Trophoblast cell (in vitro differentiated cells and primary cell): ENCODE data around the gene CHAT.
A peak's percentile ranks its signal among the peaks of the same experiment; 100 is the strongest.

Experiments
- DNase-seq, 2 donors: peaks; one replicate each; pipeline ENCODE4 v3.0.0-alpha.2; 2016
- H2AFZ ChIP-seq: 2 replicates; pipeline ENCODE4 v1.6.1; 2013; ENCODE audit warnings: low read length, moderate library complexity, mild to moderate bottlenecking; ENCODE audit not compliant: insufficient read depth, poor library complexity
- H2AK5ac ChIP-seq: 2 replicates; pipeline ENCODE4 v1.6.1; 2013; ENCODE audit warnings: mild to moderate bottlenecking, low read length
- H2BK120ac ChIP-seq: 2 replicates; pipeline ENCODE4 v1.6.1; 2013; ENCODE audit warnings: low read length, mild to moderate bottlenecking, moderate library complexity; ENCODE audit not compliant: insufficient read depth, poor library complexity
- H2BK12ac ChIP-seq: 2 replicates; pipeline ENCODE4 v1.6.1; 2013; ENCODE audit warnings: mild to moderate bottlenecking, low read length, moderate library complexity
- H2BK5ac ChIP-seq: 2 replicates; pipeline ENCODE4 v1.6.1; 2013; ENCODE audit warnings: low read length, low read depth, moderate library complexity, mild to moderate bottlenecking; ENCODE audit not compliant: poor library complexity
- H3K14ac ChIP-seq: 2 replicates; pipeline ENCODE4 v1.6.1; 2013; ENCODE audit warnings: mild to moderate bottlenecking, low read length
- H3K18ac ChIP-seq: 2 replicates; pipeline ENCODE4 v1.6.1; 2013; ENCODE audit warnings: mild to moderate bottlenecking, low read length
- H3K23ac ChIP-seq: 2 replicates; pipeline ENCODE4 v1.6.1; 2013; ENCODE audit warnings: low read length
- H3K27ac ChIP-seq: 2 replicates; pipeline ENCODE4 v1.5.1; 2013; ENCODE audit warnings: low read depth, mild to moderate bottlenecking, inconsistent platforms, low read length, moderate library complexity
- H3K27me3 ChIP-seq: 2 replicates; pipeline ENCODE4 v1.6.1; 2013; ENCODE audit warnings: inconsistent platforms, mild to moderate bottlenecking, low read length, moderate library complexity; ENCODE audit not compliant: insufficient read depth
- H3K36me3 ChIP-seq, 2 experiments: 1 replicate in 1 of 2; 2 replicates in 1 of 2; pipeline ENCODE4 v1.6.1; 2013; ENCODE audit warnings: low read length in 2 of 2, mild to moderate bottlenecking in 2 of 2, moderate library complexity in 1 of 2; ENCODE audit not compliant: insufficient read depth in 2 of 2, control insufficient read depth in 1 of 2
- H3K4ac ChIP-seq: 2 replicates; pipeline ENCODE4 v1.6.1; 2013; ENCODE audit warnings: low read depth, mild to moderate bottlenecking, low read length, moderate library complexity
- H3K4me1 ChIP-seq, 2 experiments: 1 replicate in 1 of 2; 2 replicates in 1 of 2; pipeline ENCODE4 v1.6.1; 2013; ENCODE audit warnings: low read length in 2 of 2, mild to moderate bottlenecking in 2 of 2, moderate library complexity in 1 of 2; ENCODE audit not compliant: insufficient read depth in 2 of 2, control insufficient read depth in 1 of 2
- H3K4me2 ChIP-seq: 2 replicates; pipeline ENCODE4 v1.6.1; 2013; ENCODE audit warnings: inconsistent platforms, mild to moderate bottlenecking, low read length, moderate library complexity
- H3K4me3 ChIP-seq: 2 replicates; pipeline ENCODE4 v1.5.1; 2013; ENCODE audit warnings: mild to moderate bottlenecking, low read depth, low read length, inconsistent platforms
- H3K79me1 ChIP-seq: one replicate; pipeline ENCODE4 v1.6.1; 2013; ENCODE audit warnings: low read length
- H3K79me2 ChIP-seq: 2 replicates; pipeline ENCODE4 v1.6.1; 2013; ENCODE audit warnings: low read length, mild to moderate bottlenecking; ENCODE audit not compliant: control insufficient read depth, insufficient read depth, poor library complexity
- H3K9ac ChIP-seq: 2 replicates; pipeline ENCODE4 v1.6.1; 2013; ENCODE audit warnings: mild to moderate bottlenecking, low read length
- H3K9me3 ChIP-seq: 2 replicates; pipeline ENCODE4 v1.6.1; 2013; ENCODE audit warnings: low read depth, mild to moderate bottlenecking, control low read depth, inconsistent platforms, low read length; ENCODE audit not compliant: insufficient read depth
- H4K12ac ChIP-seq: 2 replicates; pipeline ENCODE4 v1.6.1; 2013; ENCODE audit warnings: low read depth, mild to moderate bottlenecking, low read length, moderate library complexity
- H4K8ac ChIP-seq: 2 replicates; pipeline ENCODE4 v1.6.1; 2013; ENCODE audit warnings: low read depth, mild to moderate bottlenecking, low read length, moderate library complexity
- H4K91ac ChIP-seq: one replicate; pipeline ENCODE4 v1.6.1; 2013; ENCODE audit warnings: low read depth, mild to moderate bottlenecking, low read length, moderate library complexity
- WGBS: extraction: QIAGEN DNeasy Blood & Tissue Kit; methylation state at CpG from one replicate; pipeline ENCODE4 v1.1.7; 2013; ENCODE audit warnings: missing lambda C conversion rate; ENCODE audit not compliant: insufficient read length, insufficient coverage; ENCODE audit errors: extremely low coverage; 5-methylcytosine and 5-hydroxymethylcytosine counted together

Gene CHAT

DNA sequence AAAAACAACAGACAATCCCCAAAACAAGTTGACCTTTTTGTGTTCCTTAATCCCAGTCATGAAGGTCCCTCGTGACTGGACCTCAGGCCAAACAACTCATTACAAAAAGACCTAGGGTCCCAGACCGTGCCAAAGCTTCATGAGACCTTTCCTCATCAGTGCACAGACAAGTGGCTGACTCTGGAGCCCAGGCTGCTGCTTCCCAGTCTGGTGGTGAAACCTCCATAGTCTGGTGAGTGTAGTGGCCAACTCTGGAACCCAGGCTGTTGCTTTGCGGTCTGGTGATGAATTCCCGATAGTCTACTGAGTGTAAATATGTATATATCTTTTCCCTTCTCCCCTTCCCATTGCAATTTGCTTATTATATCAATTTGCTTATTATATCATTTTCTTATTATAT, 25.9 kb upstream of the CHAT start:
- Histone ChIP-seq H3K23ac (no peak overlapping the region), H3K27ac (no peak overlapping the region), H4K91ac (no peak overlapping the region), H3K9me3 (peaks cover 2% of the 10 kb centered on the region), H3K36me3 (no peaks in the 10 kb centered on the region), H4K8ac (no peak overlapping the region), H2BK5ac (no peak overlapping the region), H4K12ac (no peak overlapping the region), H3K4me2 (no peak overlapping the region), H2AK5ac (no peak overlapping the region), H3K9ac (no peak overlapping the region), H3K14ac (no peak overlapping the region), H3K4me1 (peaks cover 2 to 3% of the 10 kb centered on the region in 2 experiments), H3K27me3 (no peaks in the 10 kb centered on the region), H3K18ac (no peak overlapping the region), H3K79me1 (no peaks in the 10 kb centered on the region), H3K79me2 (no peaks in the 10 kb centered on the region), H2BK12ac (no peak overlapping the region), H2BK120ac (no peak overlapping the region), H3K4ac (no peak overlapping the region), H2AFZ (no peak overlapping the region), H3K4me3 (no peak overlapping the region)
- no CpG with 5 or more reads among the region's 4 CpGs for WGBS
- no peak for DNase-seq

DNA sequence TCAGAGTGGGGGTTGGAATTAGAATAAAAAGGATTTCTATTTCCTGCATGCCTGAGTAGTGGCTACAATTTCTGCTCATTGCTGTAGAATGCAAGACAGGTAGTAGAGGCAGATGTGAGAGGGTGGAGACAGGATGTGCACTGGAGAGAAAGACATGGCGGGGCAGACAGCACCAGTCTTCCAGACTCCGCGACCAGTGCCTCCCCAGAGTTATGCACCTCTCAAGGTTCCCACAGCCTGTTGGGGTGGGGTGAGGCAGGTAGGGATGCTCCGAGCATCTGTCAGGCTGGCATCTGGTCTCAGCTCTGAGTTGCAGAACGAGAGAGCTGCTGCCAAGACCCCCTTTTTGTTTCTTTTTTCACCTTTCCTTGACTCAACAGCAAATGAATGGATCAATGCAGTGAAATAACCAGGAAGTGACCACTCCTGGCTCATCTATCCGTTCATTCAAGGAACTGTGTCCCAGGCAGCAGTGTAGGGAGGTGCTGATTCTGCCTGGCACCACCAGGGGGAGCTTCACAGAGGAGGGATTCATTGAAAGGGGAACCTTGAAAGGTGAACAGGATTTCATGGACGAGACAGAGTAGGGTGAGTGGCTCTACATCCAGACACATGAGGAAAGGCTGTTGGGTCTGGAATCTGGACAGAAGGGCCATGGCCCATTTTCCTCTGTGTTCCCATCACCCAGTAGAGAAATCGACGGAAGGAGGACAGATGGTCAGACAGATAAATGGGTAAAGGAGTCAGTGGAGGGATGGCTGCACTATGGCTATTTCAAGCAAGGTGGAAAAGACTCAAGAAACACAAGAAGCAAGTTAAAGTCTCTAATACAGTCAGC, 20.9 kb upstream of the CHAT start:
- no CpG with 5 or more reads among the region's 9 CpGs for WGBS
- Histone ChIP-seq H2AFZ (no peak overlapping the region), H3K4me3 (no peak overlapping the region), H3K4me2 (no peak overlapping the region), H3K9ac (no peak overlapping the region), H3K27ac (no peak overlapping the region), H3K27me3 (no peaks in the 10 kb centered on the region), H3K18ac (no peak overlapping the region), H4K8ac (no peak overlapping the region), H4K91ac (no peak overlapping the region), H3K79me2 (no peaks in the 10 kb centered on the region), H2AK5ac (no peak overlapping the region), H3K79me1 (peaks cover 5% of the 10 kb centered on the region), H3K36me3 (no peaks in the 10 kb centered on the region), H3K9me3 (peaks cover 2% of the 10 kb centered on the region), H3K23ac (no peak overlapping the region), H3K4ac (no peak overlapping the region), H3K14ac (no peak overlapping the region), H4K12ac (no peak overlapping the region), H2BK5ac (no peak overlapping the region), H2BK120ac (no peak overlapping the region), H2BK12ac (no peak overlapping the region), H3K4me1 (peaks cover 11% of the 10 kb centered on the region in 2 experiments)
- peak; percentile 57 to 88 for DNase-seq

DNA sequence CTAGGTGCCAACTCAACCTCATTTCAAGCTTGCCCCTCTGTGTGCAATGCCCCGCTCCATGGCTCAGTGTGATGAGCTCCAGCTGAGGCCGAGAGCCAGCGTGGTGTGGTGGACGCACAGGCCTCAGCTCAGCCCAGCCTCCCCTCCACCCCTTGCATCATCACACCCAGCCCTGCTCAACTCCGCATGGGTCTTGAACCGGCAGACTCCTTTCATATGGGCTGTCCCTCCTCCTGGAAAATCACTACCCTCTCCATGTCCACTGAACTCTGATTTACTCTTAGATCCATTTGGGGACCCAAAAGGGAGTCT, 20.3 kb upstream of the CHAT start:
- Histone ChIP-seq H2AFZ (no peak overlapping the region), H3K4me1 (peaks cover 14% of the 10 kb centered on the region in 2 experiments), H2AK5ac (peak overlapping the region; percentile 40), H3K4me2 (no peak overlapping the region), H3K14ac (no peak overlapping the region), H2BK5ac (no peak overlapping the region), H3K36me3 (no peaks in the 10 kb centered on the region), H3K79me1 (peaks cover 11% of the 10 kb centered on the region), H2BK120ac (no peak overlapping the region), H2BK12ac (no peak overlapping the region), H3K4ac (no peak overlapping the region), H3K27ac (no peak overlapping the region), H3K4me3 (no peak overlapping the region), H3K27me3 (no peaks in the 10 kb centered on the region), H3K9me3 (peaks cover 4% of the 10 kb centered on the region), H3K9ac (no peak overlapping the region), H4K12ac (no peak overlapping the region), H3K18ac (no peak overlapping the region), H4K8ac (no peak overlapping the region), H3K23ac (no peak overlapping the region), H3K79me2 (no peaks in the 10 kb centered on the region), H4K91ac (no peak overlapping the region)
- DNase-seq = no peak
- WGBS = no CpG with 5 or more reads among the region's 6 CpGs

DNA sequence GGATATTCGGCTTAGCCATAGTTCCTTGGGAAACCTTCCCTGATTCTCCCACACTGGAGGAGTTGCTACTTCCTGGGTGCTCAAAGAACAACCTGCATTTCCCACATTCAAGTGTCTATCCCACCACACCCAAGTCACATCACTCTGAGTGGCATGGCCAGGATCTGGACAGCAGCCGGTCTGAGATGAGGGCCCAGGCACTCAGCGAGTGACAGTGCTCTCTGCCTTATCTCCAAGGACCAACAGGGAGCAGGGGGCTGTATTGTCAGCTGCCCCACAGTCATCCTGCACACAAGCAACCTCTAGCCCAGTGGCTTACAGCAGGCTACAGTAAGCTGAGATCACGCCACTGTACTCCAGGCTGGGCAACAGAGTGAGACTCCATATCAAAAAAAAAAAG, 19.8 kb upstream of the CHAT start:
- no peak overlapping the region for H3K4me2 ChIP-seq
- peaks cover 14% of the 10 kb centered on the region for H3K79me1 ChIP-seq
- no peak overlapping the region for H2BK5ac ChIP-seq
- H3K4me3 ChIP-seq = no peak overlapping the region
- H4K8ac ChIP-seq = no peak overlapping the region
- H4K12ac ChIP-seq = no peak overlapping the region
- H3K9me3 ChIP-seq = peaks cover 4% of the 10 kb centered on the region
- no peaks in the 10 kb centered on the region for H3K79me2 ChIP-seq
- no peak overlapping the region for H3K9ac ChIP-seq
- H3K36me3 ChIP-seq = no peaks in the 10 kb centered on the region
- no peak overlapping the region for H2AFZ ChIP-seq
- H3K23ac ChIP-seq = no peak overlapping the region
- no peak overlapping the region for H3K14ac ChIP-seq
- H2AK5ac ChIP-seq = no peak overlapping the region
- no peak overlapping the region for H3K27ac ChIP-seq
- no peak overlapping the region for H4K91ac ChIP-seq
- WGBS = no CpG with 5 or more reads among the region's 4 CpGs
- no peaks in the 10 kb centered on the region for H3K27me3 ChIP-seq
- H3K4ac ChIP-seq = no peak overlapping the region
- DNase-seq = no peak
- H3K18ac ChIP-seq = no peak overlapping the region
- peaks cover 19% of the 10 kb centered on the region in 2 experiments for H3K4me1 ChIP-seq
- H2BK12ac ChIP-seq = no peak overlapping the region
- no peak overlapping the region for H2BK120ac ChIP-seq
